Sigmoid colon (tissue), 4 donors: ENCODE measurements around the gene OPRM1.

Source experiments
- EP300 ChIP-seq, 4 donors: sonication (generic); formaldehyde crosslinking; IDR thresholded peaks; one replicate each; pipeline ENCODE4 v1.6.1; 2017; ENCODE audit warnings: antibody characterized with exemption in 4 of 4
- POLR2A ChIP-seq, 2 donors: fragments of 450-650 bp; IDR thresholded peaks; one replicate each; pipeline ENCODE4 v1.6.1; 2016; ENCODE audit warnings: antibody characterized with exemption in 2 of 2, mild to moderate bottlenecking in 2 of 2, moderate library complexity in 2 of 2
- POLR2AphosphoS5 ChIP-seq, 4 donors: sonication (generic); formaldehyde crosslinking; IDR thresholded peaks; one replicate each; pipeline ENCODE4 v1.6.1; 2017; ENCODE audit warnings: antibody characterized with exemption in 4 of 4
- TF ChIP-seq, protein P1 (sequence below), 4 experiments: fragments of 450-650 bp in 3 of 4; fragments of 200-600 bp in 1 of 4; IDR thresholded peaks; one replicate each; pipeline ENCODE4 v1.5.1; 2016 to 2019; ENCODE audit warnings: antibody characterized with exemption in 4 of 4, mild to moderate bottlenecking in 3 of 4, moderate library complexity in 2 of 4

DNA sequence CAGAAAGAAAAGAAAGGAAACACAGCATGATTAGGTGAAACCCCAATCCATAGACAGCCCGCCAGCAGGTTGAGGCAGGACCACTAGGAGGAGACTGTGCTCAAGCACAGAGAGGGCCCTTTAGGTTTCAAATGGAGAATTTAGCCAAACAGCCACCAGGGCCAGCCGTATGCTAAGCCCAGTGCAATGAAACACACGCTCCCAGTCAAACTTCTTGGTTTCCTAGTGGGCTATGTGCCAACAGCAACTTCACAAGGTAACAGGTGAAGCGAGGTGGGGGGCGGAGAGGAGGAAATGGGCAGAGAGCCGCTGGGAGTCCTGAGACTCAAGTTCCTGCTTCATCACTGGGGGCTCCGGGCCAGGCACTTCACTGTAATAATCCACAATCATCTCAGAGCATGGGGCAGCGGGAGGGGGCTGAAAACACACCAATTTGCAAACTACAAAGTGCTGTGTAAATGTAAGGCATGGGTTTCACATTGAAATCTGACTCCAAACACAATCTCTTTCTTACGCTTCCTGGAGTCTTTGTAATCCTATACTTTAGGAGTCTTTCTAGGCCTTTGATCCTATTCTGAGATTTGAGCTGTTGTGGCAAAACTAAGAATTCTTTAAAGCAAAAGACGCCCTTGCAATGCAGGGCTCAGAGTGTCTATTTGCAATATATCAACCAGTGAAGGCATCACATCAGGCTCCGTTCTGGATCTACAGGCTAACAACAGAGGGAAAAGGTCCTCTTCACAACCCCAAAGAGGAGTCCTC lies 117.3 kb downstream of the OPRM1 start:
- TF ChIP-seq, protein P1, sequence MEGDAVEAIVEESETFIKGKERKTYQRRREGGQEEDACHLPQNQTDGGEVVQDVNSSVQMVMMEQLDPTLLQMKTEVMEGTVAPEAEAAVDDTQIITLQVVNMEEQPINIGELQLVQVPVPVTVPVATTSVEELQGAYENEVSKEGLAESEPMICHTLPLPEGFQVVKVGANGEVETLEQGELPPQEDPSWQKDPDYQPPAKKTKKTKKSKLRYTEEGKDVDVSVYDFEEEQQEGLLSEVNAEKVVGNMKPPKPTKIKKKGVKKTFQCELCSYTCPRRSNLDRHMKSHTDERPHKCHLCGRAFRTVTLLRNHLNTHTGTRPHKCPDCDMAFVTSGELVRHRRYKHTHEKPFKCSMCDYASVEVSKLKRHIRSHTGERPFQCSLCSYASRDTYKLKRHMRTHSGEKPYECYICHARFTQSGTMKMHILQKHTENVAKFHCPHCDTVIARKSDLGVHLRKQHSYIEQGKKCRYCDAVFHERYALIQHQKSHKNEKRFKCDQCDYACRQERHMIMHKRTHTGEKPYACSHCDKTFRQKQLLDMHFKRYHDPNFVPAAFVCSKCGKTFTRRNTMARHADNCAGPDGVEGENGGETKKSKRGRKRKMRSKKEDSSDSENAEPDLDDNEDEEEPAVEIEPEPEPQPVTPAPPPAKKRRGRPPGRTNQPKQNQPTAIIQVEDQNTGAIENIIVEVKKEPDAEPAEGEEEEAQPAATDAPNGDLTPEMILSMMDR (IDR thresholded peaks at IDR 0.05): peak in 2 of 4 experiments; percentile 6 to 14
- no peak for TF ChIP-seq POLR2A (IDR thresholded peaks at IDR 0.05)
- no peak for TF ChIP-seq EP300 (IDR thresholded peaks at IDR 0.05)
- TF ChIP-seq POLR2AphosphoS5 (IDR thresholded peaks at IDR 0.05): no peak
